EH (cell line): ENCODE data around the gene CALHM2.
A peak's percentile ranks its signal among the peaks of the same experiment; 100 is the strongest.

ENCODE experiments used
- DNase-seq: peaks from one replicate; pipeline ENCODE4 v3.0.0-alpha.2; 2015; ENCODE audit warnings: low read depth

The CALHM2 gene

GRCh38 chr10:103475437-103475836, 23.3 kb upstream of the CALHM2 start:
- DNase-seq: no peak

GRCh38 chr10:103474077-103474476, 21.9 kb upstream of the CALHM2 start:
- DNase-seq: no peak

GRCh38 chr10:103473261-103473671, 21.1 kb upstream of the CALHM2 start:
- no peak for DNase-seq

GRCh38 chr10:103472005-103472404, 19.8 kb upstream of the CALHM2 start:
- DNase-seq: no peak

GRCh38 chr10:103470761-103471653, 18.8 kb upstream of the CALHM2 start:
- peak; percentile 30 for DNase-seq

GRCh38 chr10:103469201-103469600, 17.0 kb upstream of the CALHM2 start:
- DNase-seq: no peak

GRCh38 chr10:103467406-103467805, 15.2 kb upstream of the CALHM2 start:
- no peak for DNase-seq

GRCh38 chr10:103466734-103467133, 14.6 kb upstream of the CALHM2 start:
- peak; percentile 51 for DNase-seq

GRCh38 chr10:103465411-103466179, 13.4 kb upstream of the CALHM2 start:
- DNase-seq: no peak

- DNase-seq: peak; percentile 37
Measured at GRCh38 chr10:103463499-103463898, 11.3 kb upstream of the CALHM2 start.

GRCh38 chr10:103459615-103460014, 7.4 kb upstream of the CALHM2 start:
- DNase-seq: no peak

- DNase-seq: no peak
Measured at GRCh38 chr10:103458720-103459119, 6.5 kb upstream of the CALHM2 start, which contains the start of gene CALHM1. Gene CALHM1, minus strand, starts transcription at chr10:103458900. Its CDS starts 149 bp downstream, at chr10:103458751.

GRCh38 chr10:103457896-103458583, 5.9 kb upstream of the CALHM2 start:
- no peak for DNase-seq

GRCh38 chr10:103457176-103457712, 5.1 kb upstream of the CALHM2 start:
- DNase-seq: no peak

GRCh38 chr10:103456074-103456660, 4.0 kb upstream of the CALHM2 start:
- no peak for DNase-seq

GRCh38 chr10:103455235-103455634, 3.1 kb upstream of the CALHM2 start:
- no peak for DNase-seq

- DNase-seq: no peak
Measured at GRCh38 chr10:103454026-103454425, 1.9 kb upstream of the CALHM2 start.

GRCh38 chr10:103452506-103453230, 498 bp upstream of the CALHM2 start:
- peak; percentile 43 for DNase-seq

GRCh38 chr10:103451091-103451813, 918 bp downstream of the CALHM2 start:
- peak; percentile 89 for DNase-seq

GRCh38 chr10:103450201-103450695, 1.9 kb downstream of the CALHM2 start:
- DNase-seq: no peak
